Stimulated activated CD8-positive, alpha-beta memory T cell treated with anti-CD3 and anti-CD28 coated beads, Interleukin-15, amount 100 ng/mL, for 24 hours (primary cell): ENCODE results near the gene LYPD6.

Source experiments
- DNase-seq: peaks from one replicate; pipeline ENCODE4 v3.0.0-alpha.2; 2020; ENCODE audit warnings: low read depth

The LYPD6 gene

DNA sequence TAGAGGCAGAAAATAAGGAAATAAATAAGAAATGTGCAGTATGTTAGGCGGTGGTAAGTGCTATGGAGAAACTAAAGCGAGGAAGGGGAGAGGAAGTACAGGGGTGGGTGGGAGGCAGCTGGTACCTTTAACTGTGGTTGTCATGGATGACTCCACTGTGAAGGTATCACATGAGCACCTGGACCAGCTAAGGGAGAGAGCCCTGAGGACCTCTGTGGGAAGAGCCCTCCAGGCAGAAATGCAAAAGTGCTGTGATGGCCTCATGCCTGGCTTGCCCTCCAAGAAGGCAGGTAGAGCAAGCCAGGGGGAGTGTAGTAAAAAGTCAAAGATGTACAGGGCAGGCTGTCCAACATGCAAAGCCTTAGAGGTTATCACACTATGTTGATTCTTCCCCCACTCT is 17.9 kb downstream of the LYPD6 start:
- DNase-seq: no peak

DNA sequence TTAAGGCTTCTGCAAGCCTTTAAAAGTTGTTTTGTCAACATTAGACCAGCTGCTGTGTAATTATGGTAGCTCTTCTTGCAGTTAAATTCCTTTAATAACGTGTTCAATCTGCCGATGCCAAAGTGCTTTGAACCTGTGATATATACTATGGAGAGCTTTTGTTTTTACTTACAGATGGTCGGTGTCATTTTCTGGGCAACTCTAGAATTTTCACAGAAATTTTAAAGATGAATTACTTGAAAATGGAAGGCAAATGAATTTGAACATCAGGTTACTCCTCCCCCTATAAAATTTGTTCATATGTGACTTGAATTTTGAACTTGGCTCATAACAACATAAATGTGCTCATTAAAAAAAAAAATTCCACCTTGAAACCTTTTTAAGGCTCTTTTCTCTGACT is 23.0 kb downstream of the LYPD6 start:
- DNase-seq: no peak

DNA sequence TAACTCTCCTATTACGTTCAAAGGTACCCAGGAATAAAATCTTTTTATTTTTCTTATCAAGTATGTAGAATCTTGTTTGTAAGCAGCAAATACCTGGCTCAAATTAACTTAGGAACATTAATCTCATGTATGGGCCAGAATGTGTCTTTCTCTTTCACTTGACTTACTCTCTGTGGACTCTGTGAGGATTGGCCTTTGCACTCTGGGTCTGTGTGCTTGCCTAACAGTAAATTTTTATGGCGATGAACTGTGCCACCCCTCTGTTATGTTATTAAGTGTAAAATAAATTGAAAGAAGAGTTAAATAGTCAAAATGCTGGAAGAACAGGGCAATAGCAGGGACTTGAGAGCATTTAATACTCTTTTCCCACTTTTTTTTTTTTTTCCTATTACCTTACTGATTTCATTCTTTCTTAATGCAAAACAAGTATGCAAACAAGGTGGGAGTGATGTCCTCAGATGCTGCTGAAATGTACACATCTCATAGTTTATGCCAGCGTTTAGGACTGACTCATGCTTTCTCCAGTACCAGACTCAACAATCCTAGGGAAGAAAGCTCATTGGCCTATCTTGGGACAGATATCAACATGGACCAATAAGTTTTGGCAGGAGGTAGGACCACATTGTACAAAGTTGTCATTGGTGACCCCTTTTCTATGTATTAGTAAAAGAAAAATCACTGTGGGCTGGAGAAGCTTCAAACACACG is 25.5 kb downstream of the LYPD6 start:
- DNase-seq: no peak

DNA sequence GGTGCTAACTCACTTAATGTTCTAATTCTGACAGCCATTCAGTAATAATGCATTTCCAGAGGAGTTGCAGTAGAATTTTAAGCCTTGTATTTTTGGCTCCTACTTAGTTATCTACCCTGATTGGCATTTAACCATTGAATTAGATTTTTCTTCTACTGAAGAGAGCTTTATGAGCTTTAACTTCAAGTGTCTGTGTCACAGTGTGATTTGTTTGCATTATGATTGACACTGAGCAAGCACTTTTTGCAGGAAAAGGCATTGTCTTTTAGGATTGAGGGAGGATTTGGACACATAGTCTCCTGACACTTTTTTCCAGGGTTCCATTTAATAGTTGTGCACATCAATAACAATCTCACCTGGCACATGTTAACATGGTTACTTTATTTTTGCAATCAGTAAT is 26.7 kb downstream of the LYPD6 start:
- DNase-seq: no peak

DNA sequence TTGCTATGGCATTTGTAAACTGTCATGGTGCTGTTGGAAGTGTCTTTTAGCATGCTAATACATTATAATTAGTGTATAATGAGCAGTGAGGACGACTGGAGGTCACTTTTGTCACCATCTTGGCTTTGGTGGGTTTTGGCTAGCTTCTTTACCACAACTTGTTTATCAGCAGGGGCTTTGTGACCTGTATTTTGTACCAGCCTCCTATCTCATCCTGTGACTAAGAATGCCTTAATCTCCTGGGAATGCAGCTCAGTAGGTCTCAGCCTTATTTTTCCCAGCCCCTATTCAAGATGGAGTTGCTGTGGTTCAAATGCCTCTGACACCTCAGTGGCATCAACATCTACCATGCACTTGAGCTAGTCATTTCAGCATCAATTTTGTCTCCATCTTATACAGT is 29.7 kb downstream of the LYPD6 start:
- DNase-seq: no peak

DNA sequence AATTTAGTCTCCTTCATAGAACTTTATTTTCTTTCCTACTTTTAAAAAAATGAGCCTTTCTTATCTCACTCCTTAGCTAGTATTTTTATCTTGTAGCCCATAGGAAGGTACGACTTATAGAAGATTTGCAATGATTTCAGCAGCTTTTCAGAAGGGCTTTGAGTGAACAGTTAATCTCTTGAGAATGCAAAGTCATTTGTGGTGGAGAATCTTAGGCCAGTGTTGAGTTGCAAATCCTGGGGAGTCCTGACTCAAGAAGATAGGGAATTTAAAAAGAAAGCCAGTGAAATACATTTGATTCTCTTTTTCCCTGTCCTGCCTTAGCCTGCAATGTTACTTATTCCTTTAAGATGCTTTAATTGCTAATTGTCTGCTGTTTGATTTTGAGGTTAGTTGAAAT is 33.6 kb downstream of the LYPD6 start:
- no peak for DNase-seq

DNA sequence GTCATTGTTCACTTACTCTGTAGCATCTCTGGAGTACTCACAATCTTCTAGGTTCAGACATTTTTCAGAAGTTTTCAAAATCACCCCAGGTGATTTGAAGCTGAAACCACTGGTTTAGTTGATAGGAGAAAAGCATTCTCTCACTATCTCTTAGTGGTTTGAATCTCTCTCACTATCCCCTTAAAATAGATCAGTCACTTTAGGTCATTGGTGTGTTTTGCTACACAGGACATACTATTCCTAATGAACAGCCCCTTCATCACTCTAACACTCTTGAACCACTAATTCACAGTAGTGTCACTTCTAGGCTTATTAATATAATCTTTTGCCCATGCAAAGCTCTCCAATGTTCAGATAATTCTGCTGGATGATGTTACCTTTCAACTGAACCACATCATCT is 34.5 kb downstream of the LYPD6 start:
- DNase-seq: no peak

DNA sequence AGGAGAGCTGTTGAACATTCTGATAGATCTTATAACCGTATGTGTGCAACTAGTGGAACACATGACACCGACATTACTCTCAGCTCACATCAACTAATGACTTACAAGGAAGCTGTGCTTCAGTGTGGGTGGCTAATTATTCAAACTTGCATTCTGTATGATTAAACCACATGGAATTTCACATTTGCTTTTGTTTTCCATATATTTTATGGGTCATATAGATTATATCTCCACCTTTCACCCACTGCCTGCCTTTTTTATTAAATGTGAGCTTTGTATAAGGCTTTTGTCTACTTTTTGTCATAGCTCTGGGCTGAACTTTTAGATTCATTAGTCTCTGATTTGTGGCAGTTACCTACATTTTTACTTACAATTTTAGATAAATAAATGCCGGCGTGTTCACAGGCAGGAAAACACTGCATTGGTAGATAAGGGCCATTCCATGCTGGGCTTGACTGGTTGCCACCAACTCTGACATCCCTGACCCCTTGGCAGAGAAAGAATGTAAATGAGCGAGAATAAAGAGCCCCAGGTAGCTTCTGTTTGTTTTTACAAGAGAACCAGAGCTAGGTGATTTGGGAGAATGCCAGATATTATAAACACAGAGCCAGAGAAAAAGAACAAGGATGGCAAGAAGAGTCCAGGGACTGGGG is 35.7 kb downstream of the LYPD6 start:
- no peak for DNase-seq

DNA sequence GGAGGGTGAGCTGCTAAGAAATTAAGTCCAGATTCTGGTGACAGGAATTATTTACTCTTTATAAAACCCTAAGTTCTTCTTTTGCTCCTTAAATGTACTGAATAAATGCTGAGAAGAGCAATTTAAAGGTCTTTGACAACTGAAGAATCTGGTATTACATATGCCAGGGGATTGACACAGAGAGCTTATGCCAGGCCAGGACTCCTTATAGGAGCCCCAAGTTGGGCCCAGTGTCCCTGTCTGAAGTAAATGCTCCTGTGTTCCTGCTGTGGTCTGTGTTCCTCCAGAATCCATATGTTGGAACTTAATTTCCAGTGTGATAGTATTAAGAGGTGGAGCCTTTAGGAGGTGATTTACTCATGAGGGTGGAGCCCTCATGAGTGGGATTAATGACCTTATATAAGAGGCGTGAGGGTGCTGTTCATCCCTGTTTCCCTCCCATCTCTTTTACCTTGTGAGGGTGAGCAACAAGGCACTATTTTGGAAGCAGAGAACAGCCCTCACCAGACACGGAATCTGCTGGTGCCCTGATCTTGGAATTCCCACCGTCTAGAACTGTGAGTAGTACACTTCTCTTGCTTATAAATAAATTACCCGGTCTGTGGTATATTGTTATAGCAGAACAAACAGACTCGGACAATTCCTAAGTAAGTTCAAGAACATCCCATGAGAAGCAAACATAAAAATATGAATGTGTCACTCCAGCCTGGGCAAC is 39.8 kb downstream of the LYPD6 start:
- DNase-seq: no peak

DNA sequence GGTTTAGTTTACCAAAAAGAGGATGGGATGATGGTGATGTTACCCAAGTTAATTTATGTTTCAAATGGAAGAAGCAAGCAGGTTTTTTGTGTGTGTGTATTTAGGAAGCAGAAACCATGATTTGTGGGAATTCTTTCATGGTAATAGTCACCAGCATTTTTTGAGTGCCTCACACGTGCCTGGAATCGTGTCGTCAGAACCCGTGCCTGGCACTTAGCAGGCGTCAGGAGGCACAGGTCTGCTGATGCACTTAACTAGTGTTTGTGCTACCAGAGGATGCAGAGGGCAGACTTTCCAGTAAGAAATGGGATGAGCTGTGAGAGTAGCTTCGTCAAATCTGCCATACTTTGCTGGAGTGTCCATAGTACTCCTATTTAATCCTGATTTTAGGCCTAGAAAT is 41.1 kb downstream of the LYPD6 start:
- DNase-seq: no peak

DNA sequence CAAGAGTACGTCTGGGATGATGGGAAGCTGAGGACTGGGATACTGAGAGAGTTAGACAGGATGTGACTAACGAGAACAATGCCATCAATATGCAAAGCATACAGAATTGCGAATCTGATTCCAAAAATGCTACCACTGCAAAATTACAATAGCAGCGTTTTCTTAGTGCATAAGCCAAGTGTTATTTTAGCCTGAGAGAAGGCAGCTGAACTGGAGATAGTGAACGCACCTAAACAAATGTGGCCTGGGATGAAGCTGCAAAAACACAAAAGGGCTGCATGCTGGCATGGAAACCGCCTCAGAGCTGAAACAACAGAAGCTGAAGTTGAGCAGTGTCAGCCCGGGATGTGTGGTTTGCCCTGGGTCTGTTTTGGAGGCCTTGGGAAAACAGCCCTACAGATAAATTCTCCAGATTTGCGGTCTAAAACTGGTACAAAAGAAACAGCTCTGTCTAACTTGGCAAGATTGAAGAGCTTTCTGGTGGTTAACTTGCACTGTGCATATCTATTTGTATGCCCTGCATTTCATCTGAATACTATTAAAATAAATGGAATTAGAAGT is 45.5 kb downstream of the LYPD6 start:
- DNase-seq: no peak

DNA sequence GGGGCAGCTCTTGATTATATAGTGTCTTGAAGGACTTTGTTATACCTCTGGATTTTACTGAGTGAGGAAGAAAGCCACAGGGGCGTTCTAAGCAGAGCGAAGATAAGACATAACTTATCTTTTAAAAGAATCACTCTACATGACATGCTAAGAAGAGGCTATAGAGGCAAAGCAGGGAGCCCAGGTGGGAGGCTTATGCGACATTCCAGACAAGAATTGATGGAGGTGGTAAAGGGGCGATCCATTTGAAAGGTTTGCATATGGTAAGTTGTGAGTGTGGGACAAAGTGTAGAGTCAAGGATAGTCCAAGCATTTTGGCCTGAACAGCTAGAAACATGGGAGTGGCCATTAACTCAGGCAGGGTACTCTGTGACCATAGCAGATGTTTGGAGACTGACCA is 49.8 kb downstream of the LYPD6 start:
- DNase-seq: no peak

DNA sequence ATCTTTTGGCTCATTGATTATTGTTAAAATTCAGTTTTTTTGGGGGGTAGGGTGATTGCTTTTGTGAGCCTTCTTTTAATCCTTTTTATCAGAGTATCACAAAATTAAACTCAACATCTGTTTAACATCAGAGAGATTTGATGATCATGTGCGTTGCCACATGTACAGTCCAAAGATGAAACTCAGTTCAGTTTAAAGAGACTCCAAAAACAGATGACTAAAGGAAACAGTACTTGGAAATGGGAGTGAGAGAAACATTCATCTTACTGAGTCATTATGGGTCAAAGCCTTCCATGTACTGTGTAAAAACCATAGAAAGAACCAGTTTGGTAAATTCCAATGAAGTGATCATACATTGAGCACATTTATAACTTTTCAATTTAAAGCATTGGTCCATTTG is 53.0 kb downstream of the LYPD6 start:
- no peak for DNase-seq

DNA sequence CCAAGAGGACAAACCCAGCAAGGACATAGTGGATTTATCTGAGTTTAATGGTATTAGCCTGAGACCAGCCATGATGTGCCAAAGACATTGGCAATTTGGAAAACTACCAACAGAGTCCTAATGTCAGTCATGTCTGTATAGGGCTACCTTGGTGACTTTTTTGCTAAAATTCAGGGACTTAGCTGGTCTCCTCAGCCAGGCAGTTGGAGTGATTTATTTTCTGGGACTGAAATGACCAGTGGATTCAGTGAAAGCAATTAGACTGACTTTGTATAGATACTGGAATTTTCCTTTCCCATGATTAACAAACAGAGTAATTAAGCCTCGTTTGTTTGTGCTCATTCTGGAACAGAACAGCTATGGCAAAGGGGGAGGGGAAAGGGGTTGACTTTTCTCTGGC is 55.0 kb downstream of the LYPD6 start:
- no peak for DNase-seq

DNA sequence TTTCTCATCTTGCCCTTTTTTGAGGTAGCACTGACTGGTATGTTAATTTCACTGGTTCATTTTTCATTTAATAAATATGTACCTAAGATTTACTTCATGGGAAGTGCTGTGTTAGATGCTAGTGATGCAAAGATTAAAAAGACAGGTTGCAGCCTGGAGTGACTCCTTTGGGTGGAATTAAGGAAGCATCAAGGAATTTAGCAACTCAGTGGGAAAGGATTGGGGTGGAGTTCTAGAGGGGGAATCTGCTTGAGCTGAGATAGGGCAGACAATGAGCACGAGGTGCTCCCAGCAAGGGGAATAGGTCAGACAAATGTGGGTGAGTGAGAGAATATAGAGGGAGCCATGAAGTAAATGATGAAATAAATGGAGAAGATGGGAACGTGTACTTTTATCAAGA is 57.0 kb downstream of the LYPD6 start:
- no peak for DNase-seq

DNA sequence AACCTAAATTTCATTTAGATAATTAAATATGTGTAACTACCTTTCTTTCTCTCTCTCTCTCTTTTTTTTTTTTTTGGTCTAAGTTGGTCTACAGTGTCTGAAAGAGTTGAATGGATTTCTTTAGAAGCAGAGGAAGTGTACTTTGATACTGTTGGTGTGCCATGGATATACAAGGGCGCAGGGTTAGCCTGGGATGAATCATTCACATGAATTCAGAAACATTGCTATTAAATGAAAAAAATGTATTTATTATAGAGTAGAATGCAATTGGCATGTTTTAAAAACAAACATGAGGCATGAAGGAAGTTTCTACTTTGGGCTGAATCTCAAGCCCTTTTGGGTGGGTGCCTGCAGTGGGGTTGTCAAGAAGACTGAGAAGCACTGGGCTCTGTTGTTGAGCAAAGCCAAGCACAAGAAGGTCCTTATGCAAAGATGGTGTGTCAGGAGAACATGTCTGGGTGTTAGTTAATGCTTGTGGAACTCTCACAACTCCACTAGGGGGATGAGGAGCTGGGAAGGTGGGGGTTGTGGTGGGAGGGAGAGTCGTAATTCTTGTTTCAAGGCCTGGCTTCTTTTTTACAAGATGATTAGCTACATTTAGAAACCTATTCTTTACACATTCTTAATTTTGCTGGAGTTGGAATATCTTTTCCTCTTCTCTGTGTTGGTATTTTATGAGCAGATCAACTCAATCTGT is 57.9 kb downstream of the LYPD6 start:
- DNase-seq: no peak

DNA sequence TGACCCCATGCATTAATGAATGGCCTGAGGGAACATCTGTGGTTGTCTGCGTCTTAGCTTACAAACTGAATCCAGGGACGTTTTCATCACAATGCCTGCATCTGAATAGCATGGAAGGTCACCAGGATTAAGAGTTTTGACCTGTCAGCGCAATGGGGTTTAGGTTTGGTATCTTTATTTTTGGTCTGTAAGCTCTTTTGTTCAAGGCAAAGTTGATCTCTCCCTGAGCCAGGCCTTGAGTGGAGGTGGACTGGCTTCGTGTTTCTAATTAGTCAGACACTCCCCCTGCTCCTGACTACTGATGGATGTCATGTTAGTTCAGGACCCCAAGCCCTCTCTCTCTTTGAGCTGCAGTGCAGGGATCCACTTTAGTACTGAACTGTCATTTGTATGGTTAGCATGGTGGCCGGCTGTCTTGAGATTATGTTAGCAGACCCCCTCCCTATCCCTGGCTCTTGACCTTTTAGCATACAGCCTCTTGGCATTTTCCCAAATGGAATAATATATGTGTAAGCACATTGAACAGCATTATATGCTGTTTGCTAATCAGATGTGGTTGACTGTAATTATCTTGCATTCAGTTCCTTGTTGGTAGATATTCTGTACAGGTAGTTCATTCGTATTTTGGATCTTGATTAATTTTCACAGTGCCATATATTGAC is 59.2 kb downstream of the LYPD6 start:
- no peak for DNase-seq

DNA sequence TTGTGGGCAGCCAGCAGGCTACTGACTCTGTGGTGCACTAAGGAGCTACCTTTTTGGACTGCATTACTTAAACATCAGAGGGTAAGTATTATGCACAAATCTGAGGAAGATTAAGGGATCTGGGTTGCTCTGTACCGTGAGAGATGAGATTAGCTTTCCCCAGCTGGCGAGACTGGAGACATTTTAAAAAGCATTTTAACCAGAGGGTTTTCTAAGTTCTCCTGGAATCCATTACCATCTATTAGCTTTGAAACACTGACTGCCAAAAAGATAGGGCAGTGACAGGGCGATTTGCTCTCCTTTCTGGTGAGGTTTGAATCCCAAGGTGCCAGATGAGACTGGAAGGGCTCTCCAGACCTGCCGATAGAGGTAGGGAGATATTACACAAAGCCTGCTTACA is 63.2 kb downstream of the LYPD6 start:
- no peak for DNase-seq

DNA sequence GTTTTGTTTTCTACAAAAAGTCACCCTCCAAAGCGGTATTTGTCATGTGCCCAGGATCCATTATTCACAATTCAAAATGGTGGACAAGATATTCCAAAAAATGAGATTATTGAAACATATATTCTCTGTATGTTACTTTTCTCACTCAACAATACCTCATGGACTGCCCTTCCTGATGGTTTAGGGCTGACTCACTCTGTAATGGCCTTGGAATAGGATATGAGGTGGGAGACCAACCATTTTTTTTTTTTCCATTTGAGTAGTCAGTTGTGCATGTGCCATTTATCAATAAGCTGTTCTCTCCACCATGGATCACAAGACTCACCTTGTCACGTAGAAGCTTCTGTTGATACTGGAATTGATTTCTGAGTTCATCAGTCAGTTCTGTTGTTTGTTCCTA is 64.5 kb downstream of the LYPD6 start:
- no peak for DNase-seq

DNA sequence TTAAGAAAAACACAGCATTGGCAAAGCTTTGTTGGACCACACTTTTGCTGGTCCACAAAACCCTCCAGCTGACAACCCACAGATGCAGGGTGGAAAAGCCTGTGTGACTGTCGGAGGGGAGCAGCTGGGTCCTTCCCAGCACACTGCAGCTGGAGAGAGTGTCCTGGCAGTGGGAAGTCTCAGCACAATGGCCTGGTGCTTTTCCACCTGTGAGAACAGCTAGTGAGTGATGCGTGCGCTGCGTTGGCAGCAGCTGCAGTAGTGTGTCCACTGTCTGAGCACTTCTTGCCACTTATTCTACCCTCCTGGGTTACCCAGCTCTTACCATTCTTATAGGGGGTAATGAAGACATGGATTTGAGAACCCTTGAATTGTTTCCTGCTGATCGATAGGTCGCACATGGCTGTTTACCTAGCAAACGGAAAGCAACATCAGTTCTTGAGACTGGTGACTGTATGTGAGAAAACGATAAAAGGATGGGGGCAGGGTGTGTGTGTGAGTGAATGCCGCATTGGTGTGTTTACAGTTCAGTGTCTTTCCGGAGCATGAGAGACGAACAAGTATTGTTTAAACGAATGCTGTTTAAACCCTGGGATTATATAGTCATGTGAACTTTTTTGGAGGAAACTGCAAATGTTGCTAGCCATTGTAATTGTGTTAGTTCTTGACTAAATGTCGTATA is 69.7 kb downstream of the LYPD6 start:
- no peak for DNase-seq

DNA sequence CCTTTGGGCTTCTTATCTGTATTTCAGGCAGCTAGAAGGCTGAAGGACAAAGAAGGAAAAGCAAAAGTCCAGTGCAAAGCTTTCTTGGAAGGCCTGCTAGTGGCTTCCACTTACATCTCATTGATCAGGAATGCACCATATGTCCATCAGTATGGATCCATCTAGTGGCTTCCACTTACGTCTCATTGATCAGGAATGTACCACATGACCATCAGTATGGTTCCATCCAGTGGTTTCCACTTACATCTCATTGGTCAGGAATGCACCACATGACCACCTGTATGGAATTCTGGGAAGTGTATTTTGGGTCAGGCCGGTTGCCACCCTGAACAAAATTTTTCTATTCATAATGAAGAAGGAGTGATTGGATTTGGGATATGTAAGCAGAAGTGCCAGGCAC is 70.6 kb downstream of the LYPD6 start:
- no peak for DNase-seq
